Prostate gland (tissue), 2 donors: Measurements from ENCODE around the gene EFCAB5. TPM values are rescaled to one million over a fixed set of nuclear protein-coding genes. Genes with fewer than 3 reads are reported as not detected.
"Not testable (repeated sequence)": the region's sequence is repeated elsewhere in the genome, so short reads cannot be mapped to it uniquely, and the experiment has no call there.

Experiments used
- DNase-seq: peaks from one replicate; pipeline ENCODE4 v3.0.0-alpha.2; 2019; ENCODE audit warnings: low spot score
- H3K27ac ChIP-seq, 2 donors: fragments of 200-600 bp; sonication (generic); 2 replicates each; pipeline ENCODE4 v1.5.1; 2017 to 2019
- H3K27me3 ChIP-seq: fragments of 200-600 bp; sonication (generic); replicated peaks from 2 replicates; pipeline ENCODE4 v1.5.1; 2019; ENCODE audit not compliant: insufficient read depth
- H3K36me3 ChIP-seq, 2 donors: fragments of 200-600 bp; sonication (generic); 1 replicate in 1 of 2; 2 replicates in 1 of 2; pipeline versions ENCODE4 v1.5.1 to v1.8.1; 2017 to 2019
- H3K4me1 ChIP-seq: fragments of 200-600 bp; sonication (generic); replicated peaks from 2 replicates; pipeline ENCODE4 v1.5.1; 2019
- H3K4me3 ChIP-seq, 2 donors: fragments of 200-600 bp; sonication (generic); 2 replicates each; pipeline ENCODE4 v1.5.1; 2017 to 2019
- H3K9me3 ChIP-seq: fragments of 200-600 bp; sonication (generic); 2 replicates; pipeline ENCODE4 v1.5.1; 2017
- POLR2A ChIP-seq: fragments of 450-650 bp; IDR thresholded peaks from one replicate; pipeline ENCODE4 v1.6.1; 2016; ENCODE audit warnings: antibody characterized with exemption, mild to moderate bottlenecking
- POLR2AphosphoS5 ChIP-seq: sonication (generic); formaldehyde crosslinking; IDR thresholded peaks from one replicate; pipeline ENCODE4 v1.6.1; 2017; ENCODE audit warnings: antibody characterized with exemption
- WGBS: methylation state at CpG from one replicate; pipeline ENCODE4 v1.1.5; 2018; 5-methylcytosine and 5-hydroxymethylcytosine counted together
- intact Hi-C: fragments of 100-400 bp; cut with DNase I; formaldehyde crosslinking; loops from one replicate; pipeline ENCODE4 v1.14.2; 2022
- total RNA-seq, 2 donors: library from RNA; depleted of rRNA; stranded (reverse); fragments of >200 nt; gene quantifications; one replicate each; pipeline ENCODE4 v1.1.0, GENCODE V29; 2016
- TF ChIP-seq, protein P1 (sequence below), 4 experiments: fragments of 200-600 bp in 2 of 4; fragments of 450-650 bp in 2 of 4; sonication (generic) in 2 of 4; IDR thresholded peaks; 1 replicate in 3 of 4; 2 replicates in 1 of 4; pipeline ENCODE4 v1.5.1; 2016 to 2019; ENCODE audit warnings: antibody characterized with exemption in 4 of 4, mild to moderate bottlenecking in 2 of 4, moderate library complexity in 2 of 4

EFCAB5 gene
- total RNA-seq, 2 donors from 2014 or later: 0.57 TPM; not detected in 1

DNA sequence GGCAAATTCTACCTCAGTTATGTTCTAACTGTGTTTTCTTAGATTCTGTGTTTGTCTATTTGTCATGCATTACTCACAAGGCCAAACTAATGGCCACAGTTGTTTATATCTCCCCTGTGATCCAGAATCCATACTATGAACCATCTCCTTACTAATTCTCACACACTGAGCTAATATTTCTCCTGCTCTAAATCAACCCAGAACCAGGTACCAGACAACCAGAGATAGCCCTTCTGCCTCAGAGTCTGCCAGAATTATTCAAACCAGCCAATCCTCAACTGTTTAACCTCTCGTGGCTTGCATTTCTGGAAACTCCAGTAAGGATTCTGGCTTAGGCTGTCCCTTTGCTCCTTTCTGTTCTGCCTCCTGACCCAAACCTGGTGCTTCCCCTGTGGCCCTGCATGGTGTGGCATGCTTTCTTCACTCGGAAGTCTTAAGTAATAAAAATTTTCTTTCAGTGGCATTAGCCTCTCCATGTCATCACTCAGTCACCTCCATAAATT is 59.4 kb downstream of the EFCAB5 start:
- H3K36me3 ChIP-seq: no peaks in the 10 kb centered on the region
- no peak overlapping the region for H3K27ac ChIP-seq
- no peaks in the 10 kb centered on the region for H3K4me1 ChIP-seq
- intact Hi-C loops: no loop called here
- TF ChIP-seq POLR2A (no peak), POLR2AphosphoS5 (no peak)
- TF ChIP-seq, protein P1, sequence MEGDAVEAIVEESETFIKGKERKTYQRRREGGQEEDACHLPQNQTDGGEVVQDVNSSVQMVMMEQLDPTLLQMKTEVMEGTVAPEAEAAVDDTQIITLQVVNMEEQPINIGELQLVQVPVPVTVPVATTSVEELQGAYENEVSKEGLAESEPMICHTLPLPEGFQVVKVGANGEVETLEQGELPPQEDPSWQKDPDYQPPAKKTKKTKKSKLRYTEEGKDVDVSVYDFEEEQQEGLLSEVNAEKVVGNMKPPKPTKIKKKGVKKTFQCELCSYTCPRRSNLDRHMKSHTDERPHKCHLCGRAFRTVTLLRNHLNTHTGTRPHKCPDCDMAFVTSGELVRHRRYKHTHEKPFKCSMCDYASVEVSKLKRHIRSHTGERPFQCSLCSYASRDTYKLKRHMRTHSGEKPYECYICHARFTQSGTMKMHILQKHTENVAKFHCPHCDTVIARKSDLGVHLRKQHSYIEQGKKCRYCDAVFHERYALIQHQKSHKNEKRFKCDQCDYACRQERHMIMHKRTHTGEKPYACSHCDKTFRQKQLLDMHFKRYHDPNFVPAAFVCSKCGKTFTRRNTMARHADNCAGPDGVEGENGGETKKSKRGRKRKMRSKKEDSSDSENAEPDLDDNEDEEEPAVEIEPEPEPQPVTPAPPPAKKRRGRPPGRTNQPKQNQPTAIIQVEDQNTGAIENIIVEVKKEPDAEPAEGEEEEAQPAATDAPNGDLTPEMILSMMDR (IDR thresholded peaks at IDR 0.05): no peak
- no peaks in the 10 kb centered on the region for H3K27me3 ChIP-seq
- DNase-seq: no peak
- H3K9me3 ChIP-seq: no peaks in the 10 kb centered on the region
- no peak overlapping the region for H3K4me3 ChIP-seq
- whole genome bisulfite sequencing: 51% methylated on average over 2 of the region's 2 CpGs

DNA sequence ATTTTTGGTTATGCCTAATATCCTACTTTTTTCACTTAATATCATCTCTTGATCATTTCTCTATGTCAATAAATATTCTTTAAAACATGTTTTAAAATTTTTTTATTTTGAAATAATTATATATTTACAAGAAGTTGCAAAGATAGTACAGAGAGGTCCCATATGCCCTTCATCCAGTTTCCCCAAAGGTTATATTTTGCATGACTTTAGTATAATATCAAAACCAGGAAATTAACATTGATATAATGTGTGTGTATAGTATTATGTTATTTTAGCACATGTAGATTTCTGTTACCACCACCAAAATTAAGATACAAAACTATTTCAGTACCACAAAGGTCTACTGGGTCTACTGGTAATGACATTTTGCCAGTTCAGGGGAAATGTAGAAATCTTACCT is 60.7 kb downstream of the EFCAB5 start:
- TF ChIP-seq, protein P1 (IDR thresholded peaks at IDR 0.05): no peak
- TF ChIP-seq POLR2AphosphoS5 (no peak), POLR2A (no peak)
- Histone ChIP-seq H3K4me3 (no peak overlapping the region), H3K4me1 (no peaks in the 10 kb centered on the region), H3K36me3 (no peaks in the 10 kb centered on the region), H3K27ac (no peak overlapping the region), H3K27me3 (no peaks in the 10 kb centered on the region), H3K9me3 (no peaks in the 10 kb centered on the region)
- intact Hi-C loops: no loop called here
- no peak for DNase-seq

DNA sequence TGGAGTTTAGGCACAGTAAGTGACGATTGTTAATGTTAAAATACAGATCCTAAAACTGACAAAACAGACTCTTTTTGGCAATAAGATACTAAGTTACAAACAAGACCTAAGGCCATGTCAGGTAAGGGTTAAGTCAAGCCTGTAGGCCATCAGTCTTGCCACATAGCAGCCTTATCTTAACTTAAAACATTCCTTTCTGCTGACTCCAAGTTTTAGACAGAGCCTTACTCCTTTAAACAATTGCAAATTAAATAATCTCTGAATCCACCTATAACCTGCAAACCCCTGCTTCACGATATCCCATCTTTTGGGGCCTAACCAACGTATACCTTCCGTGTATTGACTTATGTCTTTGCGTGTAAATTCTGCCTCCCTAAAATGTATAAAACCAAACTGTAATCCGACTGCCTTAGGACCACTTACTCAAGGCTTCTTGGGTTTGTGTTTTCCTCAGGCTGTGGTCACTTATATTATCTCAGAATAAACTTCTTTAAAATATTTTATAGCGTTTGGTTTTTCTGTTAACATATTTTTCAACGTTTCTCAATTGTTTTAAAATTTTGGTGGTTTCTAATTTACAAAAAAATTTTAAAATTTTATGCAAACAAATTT is 64.4 kb downstream of the EFCAB5 start:
- no peaks in the 10 kb centered on the region for H3K36me3 ChIP-seq
- H3K4me3 ChIP-seq: no peak overlapping the region
- H3K27ac ChIP-seq: no peak overlapping the region
- TF ChIP-seq POLR2A (no peak), POLR2AphosphoS5 (no peak)
- TF ChIP-seq, protein P1 (IDR thresholded peaks at IDR 0.05): no peak
- intact Hi-C loops: no loop called here
- DNase-seq: no peak
- H3K27me3 ChIP-seq: no peaks in the 10 kb centered on the region
- WGBS: 56% methylated on average over 8 of the region's 8 CpGs
- no peaks in the 10 kb centered on the region for H3K4me1 ChIP-seq
- no peaks in the 10 kb centered on the region for H3K9me3 ChIP-seq

DNA sequence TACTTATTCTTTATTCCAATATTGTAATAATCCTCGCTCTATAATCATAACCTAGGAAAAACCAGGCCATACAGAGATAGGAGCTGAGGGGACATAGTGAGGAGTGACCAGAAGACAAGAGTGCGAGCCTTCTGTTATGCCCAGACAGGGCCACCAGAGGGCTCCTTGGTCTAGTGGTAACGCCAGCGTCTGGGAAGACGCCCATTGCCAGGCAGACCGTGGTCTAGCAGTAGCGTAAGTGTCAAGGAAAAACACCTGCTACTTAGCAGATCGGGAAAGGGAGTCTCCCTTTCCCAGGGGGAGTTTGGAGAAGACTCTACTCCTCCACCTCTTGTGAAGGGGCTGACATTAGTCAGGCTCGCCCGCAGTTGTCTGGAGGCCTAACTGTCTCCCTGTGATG is 70.5 kb downstream of the EFCAB5 start:
- H3K27ac ChIP-seq, H3K4me1 ChIP-seq, intact Hi-C loops, DNase-seq, H3K4me3 ChIP-seq, H3K9me3 ChIP-seq, H3K36me3 ChIP-seq, H3K27me3 ChIP-seq: not testable (repeated sequence)
- WGBS: 90% methylated on average over 10 of the region's 10 CpGs

DNA sequence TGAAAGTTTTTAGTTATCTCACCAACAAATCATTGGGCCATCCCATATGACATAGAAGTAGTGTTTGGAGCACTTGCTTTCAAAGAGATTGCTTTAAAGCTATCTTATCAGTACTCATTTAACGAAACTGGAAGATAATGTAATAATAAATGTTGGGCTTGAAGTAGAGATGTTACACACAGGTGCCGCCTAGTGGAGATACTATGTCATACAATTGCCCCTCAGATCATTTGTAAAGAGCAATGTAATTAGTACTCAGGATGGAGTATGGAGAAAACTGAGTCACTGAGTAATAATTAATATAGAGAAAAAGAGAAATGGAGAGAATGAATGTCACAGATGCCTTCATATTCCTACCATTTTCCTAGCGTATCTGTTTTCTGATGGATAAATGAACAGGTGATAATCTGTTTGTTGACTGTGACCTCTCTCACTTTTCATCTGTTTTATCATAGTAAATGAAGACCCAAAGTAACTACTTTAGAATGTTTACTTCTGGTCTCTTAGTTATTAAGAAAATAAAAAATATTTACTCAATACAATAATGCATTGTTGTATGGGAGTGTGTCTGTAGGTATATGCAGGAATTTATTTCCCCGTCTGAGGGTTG is 80.4 kb downstream of the EFCAB5 start:
- 23% methylated on average over 4 of the region's 4 CpGs for WGBS
- H3K27me3 ChIP-seq: no peaks in the 10 kb centered on the region
- peak; percentile 15 for DNase-seq
- H3K27ac ChIP-seq: no peak overlapping the region
- no peaks in the 10 kb centered on the region for H3K4me1 ChIP-seq
- H3K4me3 ChIP-seq: no peak overlapping the region
- TF ChIP-seq, protein P1 (IDR thresholded peaks at IDR 0.05): peak; percentile 35 to 77 (median 52)
- TF ChIP-seq POLR2A: no peak
- H3K9me3 ChIP-seq: no peaks in the 10 kb centered on the region
- intact Hi-C loops: no loop called here
- H3K36me3 ChIP-seq: no peaks in the 10 kb centered on the region

DNA sequence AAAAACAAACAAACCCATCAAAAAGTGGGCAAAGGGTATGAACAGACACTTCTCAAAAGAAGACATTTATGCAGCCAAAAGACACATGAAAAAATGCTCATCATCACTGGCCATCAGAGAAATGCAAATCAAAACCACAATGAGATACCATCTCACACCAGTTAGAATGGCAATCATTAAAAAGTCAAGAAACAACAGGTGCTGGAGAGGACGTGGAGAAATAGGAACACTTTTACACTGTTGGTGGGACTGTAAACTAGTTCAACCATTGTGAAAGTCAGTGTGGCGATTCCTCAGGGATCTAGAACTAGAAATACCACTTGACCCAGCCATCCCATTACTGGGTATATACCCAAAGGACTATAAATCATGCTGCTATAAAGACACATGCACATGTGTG is 83.9 kb downstream of the EFCAB5 start:
- WGBS: no CpG with 5 or more reads among the region's 2 CpGs
- H3K27ac ChIP-seq, DNase-seq, H3K36me3 ChIP-seq, H3K9me3 ChIP-seq, H3K27me3 ChIP-seq, H3K4me1 ChIP-seq, H3K4me3 ChIP-seq, intact Hi-C loops: not testable (repeated sequence)
